Small intestine (tissue), 7 donors: Measurements from ENCODE around the gene TAS1R3. TPM values are rescaled to one million over a fixed set of nuclear protein-coding genes. Genes with fewer than 3 reads are reported as not detected.

Source experiments
- DNase-seq, 2 donors: peaks; one replicate each; pipeline versions ENCODE4 v3.0.0 to v3.0.0-alpha.2; 2013
- FAIRE-seq: peaks from 2 replicates; lab custom pipeline; 2012; peaks lifted over from hg19 to GRCh38; lab: Jason Lieb, UNC
- H3K27ac ChIP-seq, 3 donors: one replicate each; pipeline ENCODE4 v1.5.1; 2013; ENCODE audit warnings: low read length in 2 of 3, mild to moderate bottlenecking in 2 of 3, control low read depth in 1 of 3, inconsistent platforms in 1 of 3, low read depth in 1 of 3, moderate library complexity in 1 of 3
- H3K27me3 ChIP-seq, 3 donors: one replicate each; pipeline ENCODE4 v1.6.1; 2013; ENCODE audit warnings: low read length in 3 of 3, inconsistent platforms in 1 of 3; ENCODE audit not compliant: control insufficient read depth in 3 of 3, insufficient read depth in 3 of 3
- H3K36me3 ChIP-seq, 3 donors: one replicate each; pipeline ENCODE4 v1.6.1; 2013; ENCODE audit warnings: low read length in 3 of 3, inconsistent platforms in 1 of 3, low read depth in 1 of 3, mild to moderate bottlenecking in 1 of 3, moderate library complexity in 1 of 3; ENCODE audit not compliant: control insufficient read depth in 3 of 3, insufficient read depth in 2 of 3
- H3K4me1 ChIP-seq, 3 donors: one replicate each; pipeline ENCODE4 v1.6.1; 2013; ENCODE audit warnings: low read length in 2 of 3, inconsistent platforms in 1 of 3, low read depth in 1 of 3, mild to moderate bottlenecking in 1 of 3, moderate library complexity in 1 of 3; ENCODE audit not compliant: control insufficient read depth in 3 of 3, insufficient read depth in 2 of 3
- H3K4me3 ChIP-seq, 3 donors: one replicate each; pipeline ENCODE4 v1.5.1; 2013; ENCODE audit warnings: low read length in 3 of 3, control low read depth in 1 of 3, inconsistent platforms in 1 of 3, low read depth in 1 of 3, mild to moderate bottlenecking in 1 of 3, moderate library complexity in 1 of 3
- H3K9me3 ChIP-seq, 2 donors: one replicate each; pipeline ENCODE4 v1.6.1; 2013; ENCODE audit warnings: low read depth in 1 of 2, low read length in 1 of 2; ENCODE audit not compliant: control insufficient read depth in 2 of 2, insufficient read depth in 1 of 2
- WGBS, 3 donors: extraction: QIAGEN DNeasy Blood & Tissue Kit; methylation state at CpG; one replicate each; pipeline ENCODE4 v1.1.7; 2013; 5-methylcytosine and 5-hydroxymethylcytosine counted together
- polyA plus RNA-seq, 4 donors: library from polyadenylated mRNA; stranded (reverse) in 3 of 4; unstranded in 1 of 4; fragments of 200-250 nt in 3 of 4; fragments of 120-200 nt in 1 of 4; gene quantifications; one replicate each; pipeline versions ENCODE4 v1.2.1 to v1.2.3, GENCODE V29; 2013
- donor health status: healthy with polysubstance abuse.
- donor health status: control.
- donor health status: control.
- donor health status: Bipolar disorder and iron deficiency.
- donor health status: healthy.

Gene TAS1R3
- polyA plus RNA-seq, 4 donors: 0.33 to 0.99 (median 0.63) TPM

GRCh38 chr1:1342061-1342562 lies 11.0 kb downstream of the TAS1R3 start:
- Histone ChIP-seq H3K4me3 (no peak overlapping the region), H3K27ac (no peak overlapping the region), H3K36me3 (peaks cover 2 to 89% (median 15%) of the 10 kb centered on the region in 3 donors), H3K4me1 (peaks cover 2 to 34% (median 10%) of the 10 kb centered on the region in 3 donors), H3K9me3 (no peaks in the 10 kb centered on the region), H3K27me3 (no peaks in the 10 kb centered on the region)
- no peak for FAIRE-seq
- WGBS, 3 donors: 91 to 95% (median 95%) methylated on average over 22 to 28 of the region's 28 CpGs
- DNase-seq: no peak

DNA sequence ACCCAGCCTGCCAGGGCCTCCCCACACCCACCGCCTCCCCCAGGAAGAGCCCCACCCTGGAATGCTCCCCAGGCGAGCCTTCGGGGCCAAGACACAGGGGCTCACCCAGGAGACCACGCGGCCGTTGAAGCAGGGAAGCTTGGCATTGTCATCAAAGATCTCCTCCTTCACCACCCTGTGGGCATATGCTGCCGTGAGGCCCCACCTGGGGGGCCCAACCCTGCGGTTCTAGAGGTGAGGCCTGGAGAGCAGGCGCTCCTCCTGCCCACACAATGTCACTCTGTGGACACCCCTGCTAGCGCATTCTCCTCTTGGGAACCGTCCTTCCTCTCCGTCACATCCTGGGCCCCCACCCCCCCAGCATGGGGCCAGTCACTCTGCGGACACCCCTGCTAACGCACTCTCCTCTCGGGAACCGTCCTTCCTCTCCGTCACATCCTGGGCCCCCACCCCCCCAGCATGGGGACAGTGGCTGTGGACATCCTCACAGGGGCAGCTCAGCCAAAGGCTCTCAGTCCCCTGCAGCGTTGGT lies 11.6 kb downstream of the TAS1R3 start:
- Histone ChIP-seq H3K27ac (no peak overlapping the region), H3K36me3 (peaks cover 2 to 85% (median 15%) of the 10 kb centered on the region in 3 donors), H3K27me3 (no peaks in the 10 kb centered on the region), H3K9me3 (no peaks in the 10 kb centered on the region), H3K4me3 (no peak overlapping the region), H3K4me1 (peaks cover 2 to 34% (median 10%) of the 10 kb centered on the region in 3 donors)
- 86 to 89% (median 88%) methylated on average over 15 to 18 of the region's 18 CpGs for WGBS, 3 donors
- DNase-seq: no peak
- no peak for FAIRE-seq

DNA sequence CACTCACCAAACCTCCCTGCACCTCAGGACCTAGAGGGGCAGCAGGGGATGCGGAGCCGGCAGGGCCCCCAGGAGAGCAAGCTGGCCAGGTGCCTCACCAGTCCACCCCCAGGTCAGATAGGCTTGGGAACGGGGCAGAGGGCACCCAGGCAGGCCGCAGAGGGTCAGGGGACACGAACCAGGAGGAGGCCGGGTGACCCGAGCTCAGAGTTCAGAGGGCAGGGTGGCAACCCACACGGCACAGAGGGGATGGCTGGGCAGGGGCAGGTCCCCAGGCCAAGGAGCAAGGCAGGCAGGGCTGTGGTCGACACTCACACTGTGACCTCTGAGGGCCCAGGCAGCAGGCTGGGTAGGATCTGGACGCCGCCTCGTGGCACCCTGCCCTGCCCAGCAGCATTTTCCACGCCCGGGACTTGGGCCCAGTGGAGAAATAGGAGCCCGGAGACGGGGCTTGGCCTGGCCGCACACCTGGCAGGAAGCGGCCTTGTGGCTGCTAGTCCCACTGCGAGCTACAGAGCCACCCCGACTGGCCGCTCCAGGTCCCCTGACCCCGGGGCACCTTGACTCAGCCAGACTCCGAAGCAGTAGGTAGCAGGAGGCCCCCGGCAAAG lies 12.8 kb downstream of the TAS1R3 start:
- Histone ChIP-seq H3K9me3 (no peaks in the 10 kb centered on the region), H3K4me3 (no peak overlapping the region), H3K27ac (peak overlapping the region in 2 of 3 donors; percentile 37 to 83), H3K36me3 (peaks cover 2 to 72% (median 5%) of the 10 kb centered on the region in 3 donors), H3K27me3 (no peaks in the 10 kb centered on the region), H3K4me1 (peaks cover 2 to 38% (median 10%) of the 10 kb centered on the region in 3 donors)
- no peak for FAIRE-seq
- WGBS, 3 donors: 73 to 87% (median 81%) methylated on average over 23 to 24 of the region's 24 CpGs
- no peak for DNase-seq

DNA sequence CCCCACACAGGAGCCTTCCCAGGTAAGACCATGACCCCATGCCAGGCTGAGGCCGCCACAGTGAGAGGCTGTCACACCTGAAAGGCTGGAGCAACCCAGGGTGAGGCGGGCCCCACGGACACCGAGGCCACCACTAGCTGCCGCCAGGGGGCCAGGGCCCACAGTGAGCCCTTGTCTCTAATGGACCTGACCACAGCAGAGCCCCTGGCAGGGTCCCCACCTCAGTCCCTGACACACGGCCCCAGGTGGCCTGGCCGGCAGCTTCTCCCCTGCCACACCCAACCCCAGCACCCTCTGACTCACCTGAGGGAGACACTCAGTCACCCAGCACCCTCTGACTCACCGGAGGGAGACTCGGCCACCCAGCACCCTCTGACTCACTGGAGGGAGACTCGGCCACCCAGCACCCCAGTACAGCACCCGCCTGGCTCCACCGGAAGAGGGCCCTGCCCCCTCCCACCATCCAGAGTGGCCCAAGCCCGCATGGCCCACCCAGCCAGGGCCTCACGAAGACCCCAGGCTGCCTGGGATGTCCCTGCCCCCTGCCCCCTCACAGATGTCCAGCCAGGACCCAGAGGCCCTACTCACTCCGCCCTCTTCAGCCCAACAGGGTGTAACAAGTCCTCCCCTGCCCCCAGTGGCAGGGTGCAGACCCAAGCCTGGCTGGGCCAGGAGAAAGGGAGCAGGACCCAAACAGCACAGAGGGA lies 13.7 kb downstream of the TAS1R3 start:
- Histone ChIP-seq H3K36me3 (peaks cover 2 to 63% (median 5%) of the 10 kb centered on the region in 3 donors), H3K4me1 (peaks cover 2 to 38% (median 10%) of the 10 kb centered on the region in 3 donors), H3K27ac (peak overlapping the region in 2 of 3 donors; percentile 71 to 83), H3K9me3 (no peaks in the 10 kb centered on the region), H3K4me3 (no peak overlapping the region), H3K27me3 (no peaks in the 10 kb centered on the region)
- 54 to 61% (median 56%) methylated on average over 13 to 15 of the region's 15 CpGs for WGBS, 3 donors
- DNase-seq (peak in 1 of 2 donors; percentile 90), FAIRE-seq (no peak)

GRCh38 chr1:1345384-1345783 lies 14.3 kb downstream of the TAS1R3 start:
- Histone ChIP-seq H3K27me3 (no peaks in the 10 kb centered on the region), H3K9me3 (no peaks in the 10 kb centered on the region), H3K4me1 (peaks cover 2 to 38% (median 10%) of the 10 kb centered on the region in 3 donors), H3K36me3 (peaks cover 1 to 57% (median 2%) of the 10 kb centered on the region in 3 donors), H3K27ac (peak overlapping the region in 2 of 3 donors; percentile 65 to 71), H3K4me3 (peak overlapping the region in 1 of 3 donors; percentile 12)
- 50 to 74% (median 65%) methylated on average over 16 of the region's 16 CpGs for WGBS, 3 donors
- no peak for FAIRE-seq
- DNase-seq: no peak

GRCh38 chr1:1345860-1346500 lies 14.9 kb downstream of the TAS1R3 start:
- Histone ChIP-seq H3K36me3 (peaks cover 0 to 51% (median 2%) of the 10 kb centered on the region in 3 donors), H3K27ac (peak overlapping the region in 1 of 3 donors; percentile 65), H3K4me1 (peaks cover 2 to 38% (median 10%) of the 10 kb centered on the region in 3 donors), H3K9me3 (no peaks in the 10 kb centered on the region), H3K27me3 (no peaks in the 10 kb centered on the region), H3K4me3 (peak overlapping the region in 1 of 3 donors; percentile 12)
- DNase-seq (no peak), FAIRE-seq (no peak)
- 65 to 75% (median 68%) methylated on average over 9 to 12 of the region's 12 CpGs for WGBS, 3 donors

GRCh38 chr1:1346501-1346890 lies 15.4 kb downstream of the TAS1R3 start:
- no peaks in the 10 kb centered on the region for H3K9me3 ChIP-seq
- H3K27ac ChIP-seq: no peak overlapping the region
- DNase-seq (no peak), FAIRE-seq (no peak)
- WGBS, 3 donors: 77 to 91% (median 91%) methylated on average over 10 of the region's 10 CpGs
- H3K4me1 ChIP-seq: peaks cover 2 to 40% (median 10%) of the 10 kb centered on the region in 3 donors
- H3K36me3 ChIP-seq: peaks cover 0 to 48% (median 2%) of the 10 kb centered on the region in 3 donors
- no peak overlapping the region for H3K4me3 ChIP-seq
- no peaks in the 10 kb centered on the region for H3K27me3 ChIP-seq
